ENCODE measurements around the gene CSMD2.

Gene CSMD2

DNA sequence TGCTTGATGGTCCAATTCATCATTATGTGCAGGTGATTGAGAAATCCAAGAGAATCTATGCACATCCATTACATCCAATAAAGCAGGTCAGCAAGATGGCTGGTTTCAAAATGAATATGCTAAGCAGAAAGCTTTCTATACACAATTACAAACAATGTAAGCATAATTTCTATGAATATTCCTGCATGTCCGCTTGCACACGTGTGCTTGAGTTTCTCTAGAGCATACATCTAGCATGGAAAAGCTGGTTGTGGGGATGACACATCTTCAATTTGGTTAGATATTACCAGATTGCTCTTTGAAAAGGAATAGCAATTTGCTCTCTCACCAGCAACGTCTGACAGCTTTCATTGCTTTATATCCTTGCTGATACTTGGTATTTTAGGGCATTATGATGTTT lies 461.6 kb downstream of the CSMD2 start:
- DNase-seq: no peak

- no peak for DNase-seq
Observed at GRCh38 chr1:33698361-33699035, 466.5 kb downstream of the CSMD2 start.

- no peak for DNase-seq
Observed at GRCh38 chr1:33697816-33698215, 467.2 kb downstream of the CSMD2 start.

DNA sequence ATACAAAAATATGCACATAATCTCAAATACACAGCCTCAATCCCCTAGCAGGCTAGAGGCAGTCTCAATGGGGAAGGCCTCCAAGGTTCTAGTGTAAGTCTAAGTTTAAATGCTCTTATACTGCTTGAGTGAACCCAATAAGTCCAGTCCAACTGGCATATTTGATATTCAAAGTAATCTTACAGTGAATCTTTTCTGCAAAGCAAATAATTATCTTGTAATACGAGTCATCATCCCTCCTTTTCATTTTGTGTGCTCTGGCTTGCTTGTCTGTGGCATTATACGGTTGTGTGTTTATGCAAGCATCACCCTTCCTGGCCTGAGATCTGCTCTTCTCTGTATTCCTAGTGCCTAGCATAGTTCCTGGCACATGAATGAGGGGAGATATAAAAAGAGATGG lies 468.1 kb downstream of the CSMD2 start:
- DNase-seq: no peak

DNA sequence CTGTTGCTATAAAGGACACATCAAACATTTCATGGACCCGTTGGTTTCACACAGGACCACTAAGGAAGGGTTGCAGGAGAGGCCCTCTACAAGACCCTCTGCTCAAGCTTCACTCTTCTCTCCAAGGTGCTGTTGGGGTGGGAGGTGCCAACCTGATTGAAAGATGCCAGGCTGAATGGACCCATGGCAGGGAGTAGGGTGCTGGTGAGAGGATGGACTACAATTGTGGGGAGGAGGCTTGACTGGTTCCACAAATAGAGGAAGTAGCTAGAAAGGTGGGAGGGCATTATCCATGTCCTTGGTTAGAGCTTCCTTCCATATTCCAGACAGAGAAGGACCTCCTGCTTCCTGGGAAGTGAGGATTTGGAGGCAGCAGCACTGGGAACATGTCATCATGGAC lies 468.7 kb downstream of the CSMD2 start:
- no peak for DNase-seq

GRCh38 chr1:33692206-33693188 lies 472.5 kb downstream of the CSMD2 start:
- no peak for DNase-seq

- DNase-seq: no peak
Observed at GRCh38 chr1:33687000-33687399, 478.0 kb downstream of the CSMD2 start.

GRCh38 chr1:33686551-33686950 lies 478.5 kb downstream of the CSMD2 start:
- DNase-seq: no peak

GRCh38 chr1:33685256-33685655 lies 479.8 kb downstream of the CSMD2 start:
- no peak for DNase-seq

- DNase-seq: no peak
Observed at GRCh38 chr1:33684396-33685179, 480.4 kb downstream of the CSMD2 start.

DNA sequence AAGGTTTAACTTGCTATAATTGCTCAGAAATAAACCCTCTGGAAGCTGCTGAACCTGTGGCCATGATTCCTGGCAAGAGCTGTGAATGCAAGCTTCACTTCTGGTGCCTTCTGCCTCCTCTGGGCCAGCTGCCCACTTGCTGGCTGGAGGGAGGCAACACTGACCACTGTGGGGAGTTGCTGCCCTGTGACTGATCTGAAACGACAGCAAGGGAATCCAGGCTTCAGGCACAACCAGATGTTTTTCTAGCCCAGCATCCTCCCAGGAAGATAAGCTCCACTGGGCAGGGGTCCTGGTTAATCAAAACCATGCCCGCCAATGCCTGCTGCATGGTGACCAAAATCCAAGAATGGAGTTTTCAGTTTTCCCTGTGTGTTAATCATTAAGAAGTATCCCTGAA lies 481.1 kb downstream of the CSMD2 start:
- DNase-seq: no peak

- DNase-seq: no peak
Observed at GRCh38 chr1:33682371-33682770, 482.7 kb downstream of the CSMD2 start.

GRCh38 chr1:33680281-33680840 lies 484.7 kb downstream of the CSMD2 start:
- no peak for DNase-seq

- no peak for DNase-seq
Observed at GRCh38 chr1:33670567-33670966, 494.5 kb downstream of the CSMD2 start.

DNA sequence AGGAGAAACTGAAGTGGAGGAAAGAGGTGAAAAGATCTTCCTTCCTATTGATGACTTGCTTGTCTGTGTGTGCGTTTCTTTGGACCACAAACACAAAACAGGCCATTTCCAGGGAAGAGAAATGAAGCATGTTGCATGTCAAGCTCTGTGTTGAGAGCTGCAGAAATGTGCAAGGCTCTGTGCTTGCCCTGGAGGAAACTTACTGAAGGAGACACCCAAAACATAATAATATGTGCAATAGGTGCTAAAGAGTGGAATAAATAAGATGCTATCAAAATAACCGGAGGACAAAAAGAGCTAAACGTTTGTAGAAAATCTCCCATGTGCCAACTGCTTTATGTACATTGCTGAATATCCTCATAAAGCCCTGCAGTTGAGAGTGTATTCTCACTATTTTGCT lies 496.3 kb downstream of the CSMD2 start:
- no peak for DNase-seq

GRCh38 chr1:33667386-33668282 lies 497.4 kb downstream of the CSMD2 start:
- DNase-seq: no peak

- DNase-seq: no peak
Observed at GRCh38 chr1:33666616-33667015, 498.4 kb downstream of the CSMD2 start.

DNA sequence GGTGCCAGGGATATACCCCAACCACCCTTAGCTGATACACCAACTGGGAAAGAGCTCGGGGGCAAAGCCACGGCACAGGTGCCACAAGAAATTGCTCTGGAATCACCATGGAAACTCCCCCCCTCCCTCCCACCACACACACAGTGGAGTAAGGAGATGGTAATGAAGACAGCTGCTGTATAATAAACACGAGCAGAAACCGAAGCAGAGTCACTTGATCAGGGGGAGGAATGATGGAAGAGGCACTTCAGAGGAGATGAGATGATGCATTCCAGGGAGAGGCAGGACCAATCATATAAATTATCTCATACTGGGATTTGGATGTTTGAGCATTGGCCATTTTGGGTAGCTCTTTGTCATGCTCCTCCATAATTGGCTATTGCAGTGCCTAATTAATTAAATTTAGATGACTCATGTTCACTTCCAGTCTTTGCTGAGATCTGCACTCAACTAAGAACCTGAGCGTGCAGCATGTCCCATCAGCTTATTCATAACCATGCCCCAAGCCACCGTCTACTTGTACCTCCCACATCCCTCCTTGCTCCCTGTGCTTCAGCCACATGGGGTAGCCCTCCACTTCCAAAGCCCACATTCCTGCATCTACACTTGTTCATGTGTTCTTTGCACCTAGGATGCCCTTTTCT lies 503.1 kb downstream of the CSMD2 start:
- DNase-seq: no peak

GRCh38 chr1:33660956-33661355 lies 504.1 kb downstream of the CSMD2 start:
- no peak for DNase-seq

GRCh38 chr1:33660244-33660643 lies 504.8 kb downstream of the CSMD2 start:
- DNase-seq: no peak

DNA sequence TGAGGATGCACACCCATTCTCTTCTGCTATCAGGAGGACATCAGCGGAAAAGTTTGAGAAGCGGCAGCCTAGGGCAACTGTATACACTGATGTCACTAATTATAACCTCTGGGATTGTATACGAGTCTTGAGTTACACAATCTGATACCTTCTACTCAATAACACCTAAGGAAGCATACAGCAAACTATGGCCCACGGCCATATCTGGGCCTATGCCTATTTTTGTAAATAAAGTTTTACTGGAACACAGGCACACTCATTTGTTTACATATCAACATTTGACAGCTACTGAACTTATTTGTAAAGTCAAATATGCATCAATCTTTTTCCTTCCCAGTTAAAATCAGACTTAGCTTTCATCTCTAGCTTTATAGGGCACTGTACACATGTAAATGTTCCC lies 505.4 kb downstream of the CSMD2 start:
- no peak for DNase-seq
